SK-N-SH (cell line): Measurements from ENCODE around the gene COLEC11. TPM values are rescaled to one million over a fixed set of nuclear protein-coding genes. Genes with fewer than 3 reads are reported as not detected.
A peak's percentile ranks its signal among the peaks of the same experiment; 100 is the strongest.

Source experiments
- CTCF ChIA-PET: fragments of 300-600, 350-600 bp; formaldehyde crosslinking; extraction: SDS; loops from one replicate; lab custom pipeline; 2021; lab: Yijun Ruan, JAX
- POLR2A ChIA-PET: fragments of 350-600 bp; sonication (Branson Sonifier 250); formaldehyde crosslinking; extraction: SDS; loops from one replicate; lab custom pipeline; 2020; ENCODE audit warnings: antibody characterized with exemption, inconsistent platforms; lab: Yijun Ruan, JAX
- DNase-seq: peaks from one replicate; pipeline ENCODE4 v3.0.0; 2012
- H2AFZ ChIP-seq: fragments of 200-600 bp; sonication (generic); 2 replicates; pipeline ENCODE4 v1.8.1; 2016; ENCODE audit warnings: antibody characterized with exemption, mild to moderate bottlenecking, low read depth
- H3F3A ChIP-seq: fragments of 200-600 bp; sonication (generic); replicated peaks from 2 replicates; pipeline ENCODE3; 2016; ENCODE audit warnings: antibody characterized with exemption, mild to moderate bottlenecking; ENCODE audit not compliant: insufficient read depth
- H3K27ac ChIP-seq, 2 experiments: fragments of 200-500 bp in 1 of 2; fragments of 200-600 bp in 1 of 2; sonication (Bioruptor generic) in 1 of 2; sonication (generic), shearing (Covaris generic) in 1 of 2; 2 replicates each; pipeline versions ENCODE4 v1.5.1 to v1.6.1; 2014 to 2016; ENCODE audit warnings: low read depth in 2 of 2, inconsistent platforms in 1 of 2, low read length in 1 of 2, mild to moderate bottlenecking in 1 of 2, mixed read lengths in 1 of 2
- H3K27me3 ChIP-seq: fragments of 200-600 bp; sonication (generic), shearing (Covaris generic); 2 replicates; pipeline ENCODE4 v1.6.1; 2016; ENCODE audit warnings: mixed run types; ENCODE audit not compliant: insufficient read depth
- H3K36me3 ChIP-seq, 2 experiments: fragments of 200-500 bp in 1 of 2; fragments of 200-600 bp in 1 of 2; sonication (Bioruptor generic) in 1 of 2; sonication (generic) in 1 of 2; replicated peaks in 1 of 2; 2 replicates each; pipeline versions ENCODE3 to v1.5.1; 2014 to 2016; ENCODE audit warnings: low read length in 1 of 2, mild to moderate bottlenecking in 1 of 2; ENCODE audit not compliant: insufficient read depth in 2 of 2, control insufficient read depth in 1 of 2
- H3K4me1 ChIP-seq, 2 experiments: fragments of 200-500 bp in 1 of 2; fragments of 200-600 bp in 1 of 2; sonication (Bioruptor generic) in 1 of 2; sonication (generic), shearing (Covaris generic) in 1 of 2; 2 replicates each; pipeline versions ENCODE4 v1.5.1 to v1.6.1; 2014 to 2016; ENCODE audit warnings: low read depth in 1 of 2, low read length in 1 of 2, mixed run types in 1 of 2; ENCODE audit not compliant: insufficient read depth in 2 of 2, control insufficient read depth in 1 of 2
- H3K4me2 ChIP-seq: fragments of 200-600 bp; sonication (generic), shearing (Covaris generic); 2 replicates; pipeline ENCODE4 v1.6.1; 2017; ENCODE audit warnings: mixed run types
- H3K4me3 ChIP-seq, 2 experiments: fragments of 200-500 bp in 1 of 2; fragments of 200-600 bp in 1 of 2; sonication (Bioruptor generic) in 1 of 2; sonication (generic), shearing (Covaris generic) in 1 of 2; 2 replicates each; pipeline versions ENCODE4 v1.5.1 to v1.8.1; 2014 to 2016; ENCODE audit warnings: low read depth in 2 of 2, inconsistent platforms in 1 of 2, low read length in 1 of 2, mild to moderate bottlenecking in 1 of 2, mixed read lengths in 1 of 2, moderate library complexity in 1 of 2
- H3K79me2 ChIP-seq: fragments of 200-600 bp; sonication (generic); 2 replicates; pipeline ENCODE4 v1.8.1; 2017; ENCODE audit warnings: mild to moderate bottlenecking; ENCODE audit not compliant: insufficient read depth
- H3K9ac ChIP-seq: fragments of 200-600 bp; sonication (generic); 2 replicates; pipeline ENCODE4 v1.6.1; 2017; ENCODE audit warnings: mixed run types
- H3K9me2 ChIP-seq: fragments of 200-600 bp; sonication (generic); 2 replicates; pipeline ENCODE4 v1.6.1; 2017; ENCODE audit warnings: mixed run types
- H3K9me3 ChIP-seq: fragments of 200-600 bp; sonication (generic); 2 replicates; pipeline ENCODE4 v1.6.1; 2017; ENCODE audit warnings: mixed run types, mild to moderate bottlenecking, moderate library complexity
- H4K20me1 ChIP-seq: fragments of 200-600 bp; sonication (generic); 2 replicates; pipeline ENCODE4 v1.6.1; 2017; ENCODE audit warnings: mild to moderate bottlenecking, mixed run types; ENCODE audit not compliant: insufficient read depth
- ELF1 ChIP-seq: IDR thresholded peaks from 2 replicates; pipeline ENCODE4 v1.4.0; 2012
- EP300 ChIP-seq, 2 experiments: IDR thresholded peaks; 2 replicates each; pipeline versions ENCODE4 v1.4.0 to v1.6.1; 2012; ENCODE audit warnings: borderline replicate concordance in 1 of 2, low read depth in 1 of 2, low read length in 1 of 2
- EZH2phosphoT487 ChIP-seq: fragments of 200-600 bp; sonication (generic); IDR thresholded peaks from 2 replicates; pipeline ENCODE4 v1.6.1; 2017; ENCODE audit warnings: low read depth, mixed run types, mild to moderate bottlenecking, antibody characterized with exemption, moderate library complexity, borderline replicate concordance
- FOXJ3 ChIP-seq: sonication (generic); formaldehyde crosslinking; IDR thresholded peaks from 2 replicates; pipeline ENCODE4 v1.5.1; 2020; ENCODE audit warnings: mild to moderate bottlenecking, missing genetic modification reagents
- FOXM1 ChIP-seq: IDR thresholded peaks from 2 replicates; pipeline ENCODE4 v1.4.0; 2012; ENCODE audit warnings: low read depth, mild to moderate bottlenecking
- GABPA ChIP-seq: IDR thresholded peaks from 2 replicates; pipeline ENCODE4 v1.4.0; 2012; ENCODE audit warnings: low read depth, mild to moderate bottlenecking
- GATA2 ChIP-seq: sonication (generic); formaldehyde crosslinking; IDR thresholded peaks from 2 replicates; pipeline ENCODE4 v1.5.0; 2020; ENCODE audit warnings: mild to moderate bottlenecking, missing genetic modification reagents
- MAX ChIP-seq: IDR thresholded peaks from 2 replicates; pipeline ENCODE4 v1.4.0; 2012; ENCODE audit warnings: low read depth
- MEF2A ChIP-seq: IDR thresholded peaks from 2 replicates; pipeline ENCODE4 v1.4.0; 2012; ENCODE audit warnings: low read depth, borderline replicate concordance
- MXI1 ChIP-seq: IDR thresholded peaks from 2 replicates; pipeline ENCODE4 v1.6.1; 2012; ENCODE audit warnings: mild to moderate bottlenecking, low read depth, low read length, improper control_type of control experiment
- NFIC ChIP-seq: IDR thresholded peaks from 2 replicates; pipeline ENCODE4 v1.4.0; 2012; ENCODE audit warnings: borderline replicate concordance
- NRF1 ChIP-seq: IDR thresholded peaks from 2 replicates; pipeline ENCODE4 v1.6.1; 2012; ENCODE audit warnings: low read depth, mild to moderate bottlenecking, low read length
- PBX3 ChIP-seq: IDR thresholded peaks from 2 replicates; pipeline ENCODE4; 2012
- RAD21 ChIP-seq: IDR thresholded peaks from 2 replicates; pipeline ENCODE4 v1.6.1; 2012; ENCODE audit warnings: mild to moderate bottlenecking, low read length
- RCOR1 ChIP-seq: fragments of 150-350 bp; IDR thresholded peaks from 2 replicates; pipeline ENCODE4 v1.6.1; 2017; ENCODE audit warnings: antibody characterized with exemption, low read length
- REST ChIP-seq: IDR thresholded peaks from 2 replicates; pipeline ENCODE4 v1.6.1; 2012; ENCODE audit warnings: mild to moderate bottlenecking, low read depth, low read length, moderate library complexity
- SMC3 ChIP-seq: IDR thresholded peaks from 2 replicates; pipeline ENCODE4 v1.6.1; 2012; ENCODE audit warnings: low read depth, low read length, improper control_type of control experiment
- TAF1 ChIP-seq: IDR thresholded peaks from 2 replicates; pipeline ENCODE4 v1.6.1; 2012; ENCODE audit warnings: low read depth, mild to moderate bottlenecking, low read length, moderate library complexity, borderline replicate concordance
- TCF12 ChIP-seq: IDR thresholded peaks from 2 replicates; pipeline ENCODE4 v1.4.0; 2012
- TEAD4 ChIP-seq: IDR thresholded peaks from 2 replicates; pipeline ENCODE4 v1.4.0; 2012; ENCODE audit warnings: mild to moderate bottlenecking, borderline replicate concordance; ENCODE audit not compliant: insufficient read depth
- USF2 ChIP-seq: fragments of 150-350 bp; IDR thresholded peaks from 2 replicates; pipeline ENCODE4 v1.6.1; 2017; ENCODE audit warnings: antibody characterized with exemption, low read length, low read depth, borderline replicate concordance
- YY1 ChIP-seq: IDR thresholded peaks from 2 replicates; pipeline ENCODE4 v1.4.0; 2012; ENCODE audit warnings: low read depth, mild to moderate bottlenecking
- polyA plus RNA-seq, 3 experiments: library from polyadenylated mRNA; depleted of rRNA; stranded (reverse); fragments of >200 nt; gene quantifications; 2 replicates each; pipeline ENCODE4 v1.2.3, GENCODE V29; 2012

The COLEC11 gene
- polyA plus RNA-seq, 1 of the 3 experiments (the other 2 are of a cell fraction) = 8.7 TPM

- TF ChIP-seq EZH2phosphoT487 = no peak
Measured at GRCh38 chr2:3617198-3617890, 22.4 kb downstream of the COLEC11 start (continued).

GRCh38 chr2:3618367-3618766 lies 23.5 kb downstream of the COLEC11 start:
- peak overlapping the region in 1 of 2 experiments; percentile 62; a peak in 2 of 4 replicates for H3K27ac ChIP-seq
- no peak overlapping the region for H3K4me3 ChIP-seq
- CTCF ChIA-PET = interaction anchor here (0.6 to 1.3 kb wide), 3 partner anchors 10 to 34 kb away, joined by 3 read pairs; no protein-coding TSS in a partner anchor
- H3K9ac ChIP-seq = no peak overlapping the region
- H3K9me2 ChIP-seq = no peaks in the 10 kb centered on the region
- H3K36me3 ChIP-seq = peaks cover 0 to 8% of the 10 kb centered on the region in 2 experiments
- peaks cover 5% of the 10 kb centered on the region for H3F3A ChIP-seq
- no peak overlapping the region for H2AFZ ChIP-seq
- H3K79me2 ChIP-seq = no peaks in the 10 kb centered on the region
- TF ChIP-seq REST = no peak
- peak; percentile 91 for TF ChIP-seq GATA2
- TF ChIP-seq FOXJ3 (CRISPR knock-in tag) = 0 out of 2 replicates have a peak, but pooled peaks have one; percentile 57
- TF ChIP-seq RAD21 = peak; percentile 12; the same call in 1 of the 2 replicates
- no peak for TF ChIP-seq SMC3
- TF ChIP-seq USF2 = no peak
- TF ChIP-seq MXI1 = no peak
- no peak for TF ChIP-seq MAX
- no peak for TF ChIP-seq NRF1
- no peak for TF ChIP-seq PBX3
- TF ChIP-seq GABPA = no peak
- TF ChIP-seq MEF2A = no peak
- TF ChIP-seq EP300 (IDR thresholded peaks at IDR 0.05; ENCODE audit: borderline replicate concordance in 1 of 2, low read depth in 1 of 2, low read length in 1 of 2) = no peak; a peak in 1 of 4 replicates
- no peak for TF ChIP-seq YY1
- TF ChIP-seq TAF1 = no peak
- no peak for TF ChIP-seq TEAD4
- no peak for TF ChIP-seq TCF12
- TF ChIP-seq ELF1 = no peak
- no peak for TF ChIP-seq FOXM1
- TF ChIP-seq RCOR1 = peak; percentile 21; the same call in 1 of the 2 replicates
- no peak for TF ChIP-seq NFIC
- DNase-seq = no peak
- peaks cover 0 to 4% of the 10 kb centered on the region in 2 experiments; a peak in 1 of 4 replicates for H3K4me1 ChIP-seq
- POLR2A ChIA-PET = no interaction called here
- no peak overlapping the region for H3K4me2 ChIP-seq
- no peaks in the 10 kb centered on the region for H3K27me3 ChIP-seq
- H3K9me3 ChIP-seq = peaks cover 6% of the 10 kb centered on the region; the same call in 1 of the 2 replicates
- no peaks in the 10 kb centered on the region for H4K20me1 ChIP-seq
